Left lung (tissue), 10 donors: Measurements from ENCODE around the gene SYNM. TPM values are rescaled to one million over a fixed set of nuclear protein-coding genes. Genes with fewer than 3 reads are reported as not detected.

Experiments used
- ATAC-seq: fragments of 200-7000 bp; cut with Tn5 transposase; one replicate; pipeline ENCODE4 v1.9.1; 2020; ENCODE audit warnings: moderate library complexity
- DNase-seq, 4 donors: peaks; one replicate each; pipeline ENCODE4 v3.0.0-alpha.2; 2013 to 2020
- H3K27ac ChIP-seq, 2 donors: fragments of 200-600 bp; sonication (generic) in 1 of 2; one replicate each; pipeline versions ENCODE4 v1.5.0 to v1.8.0; 2020 to 2021
- H3K27me3 ChIP-seq, 2 donors: fragments of 200-600 bp; sonication (generic) in 1 of 2; one replicate each; pipeline versions ENCODE4 v1.5.0 to v1.8.0; 2020 to 2021
- H3K36me3 ChIP-seq, 2 donors: fragments of 200-600 bp; sonication (generic) in 1 of 2; one replicate each; pipeline versions ENCODE4 v1.5.0 to v1.8.0; 2020 to 2021
- H3K4me1 ChIP-seq, 2 donors: fragments of 200-600 bp; one replicate each; pipeline ENCODE4 v1.8.0; 2021
- H3K4me3 ChIP-seq, 2 donors: fragments of 200-600 bp; sonication (generic) in 1 of 2; one replicate each; pipeline versions ENCODE4 v1.5.0 to v1.8.0; 2020 to 2021; ENCODE audit warnings: mild to moderate bottlenecking in 1 of 2
- H3K9me3 ChIP-seq, 2 donors: fragments of 200-600 bp; sonication (generic) in 1 of 2; one replicate each; pipeline versions ENCODE4 v1.5.0 to v1.8.0; 2020 to 2021
- CTCF ChIP-seq, 2 donors: fragments of 200-600 bp; sonication (generic) in 1 of 2; IDR thresholded peaks; one replicate each; pipeline versions ENCODE4 v1.5.0 to v1.8.0; 2021; ENCODE audit warnings: antibody characterized with exemption in 2 of 2
- intact Hi-C, 2 donors: fragments of 100-400 bp; cut with DNase I; formaldehyde crosslinking; loops; one replicate each; pipeline versions ENCODE4 v1.11.2 to v1.14.2; 2022
- polyA plus RNA-seq, 6 donors: library from polyadenylated mRNA; unstranded; fragments of 120-200 nt; gene quantifications; one replicate each; pipeline ENCODE4 v1.2.1, GENCODE V29; 2013; ENCODE audit not compliant: insufficient read length in 6 of 6
- total RNA-seq, 2 donors: library from RNA; stranded (reverse); fragmentation: NEBNext Ultra II Directional; extraction: Animal tissue kit (Norgen Biotek cat#: 25700); gene quantifications; one replicate each; pipeline ENCODE4 v1.2.1, GENCODE V29; 2021
- donor health status: DM: no; HTN: yes; CAD: no.
- donor health status: DM: no; HTN: no; CAD: no.

The SYNM gene
- total and polyA plus RNA-seq, 8 donors: 5.6 to 17.6 (median 7.1) TPM

- DNase-seq (no peak), ATAC-seq (no peak)
- intact Hi-C loops: no loop called here
- H3K27ac ChIP-seq: no peak overlapping the region
- H3K4me3 ChIP-seq: no peak overlapping the region
- TF ChIP-seq CTCF (IDR thresholded peaks at IDR 0.05): no peak
- H3K36me3 ChIP-seq: peaks cover 0 to 5% of the 10 kb centered on the region in 2 donors
- no peaks in the 10 kb centered on the region for H3K9me3 ChIP-seq
- no peaks in the 10 kb centered on the region for H3K27me3 ChIP-seq
- no peaks in the 10 kb centered on the region for H3K4me1 ChIP-seq
These were observed 60.3 kb downstream of the SYNM start for GRCh38 chr15:99165020-99165790.

GRCh38 chr15:99165956-99166689, 61.2 kb downstream of the SYNM start:
- Histone ChIP-seq H3K4me3 (no peak overlapping the region), H3K4me1 (no peaks in the 10 kb centered on the region), H3K36me3 (peaks cover 0 to 5% of the 10 kb centered on the region in 2 donors), H3K27me3 (no peaks in the 10 kb centered on the region), H3K27ac (no peak overlapping the region), H3K9me3 (no peaks in the 10 kb centered on the region)
- ATAC-seq (no peak), DNase-seq (no peak)
- no peak for TF ChIP-seq CTCF (IDR thresholded peaks at IDR 0.05)
- intact Hi-C loops: no loop called here

- intact Hi-C loops: no loop called here
- ATAC-seq (no peak), DNase-seq (no peak)
- Histone ChIP-seq H3K36me3 (peaks cover 0 to 5% of the 10 kb centered on the region in 2 donors), H3K27ac (no peak overlapping the region), H3K4me1 (no peaks in the 10 kb centered on the region), H3K9me3 (no peaks in the 10 kb centered on the region), H3K27me3 (no peaks in the 10 kb centered on the region), H3K4me3 (no peak overlapping the region)
- no peak for TF ChIP-seq CTCF (IDR thresholded peaks at IDR 0.05)
These were observed 62.3 kb downstream of the SYNM start for GRCh38 chr15:99167201-99167600.

GRCh38 chr15:99167640-99168039, 62.8 kb downstream of the SYNM start:
- H3K4me3 ChIP-seq: no peak overlapping the region
- H3K36me3 ChIP-seq: peaks cover 0 to 3% of the 10 kb centered on the region in 2 donors
- DNase-seq (no peak), ATAC-seq (no peak)
- no peaks in the 10 kb centered on the region for H3K27me3 ChIP-seq
- intact Hi-C loops: no loop called here
- no peaks in the 10 kb centered on the region for H3K4me1 ChIP-seq
- TF ChIP-seq CTCF (IDR thresholded peaks at IDR 0.05): no peak
- H3K27ac ChIP-seq: no peak overlapping the region
- H3K9me3 ChIP-seq: no peaks in the 10 kb centered on the region
